ENCODE measurements around the gene SMCHD1. TPM values are rescaled to one million over a fixed set of nuclear protein-coding genes. Genes with fewer than 3 reads are reported as not detected.

The SMCHD1 gene
- total RNA-seq, 1 experiment from 2014 or later, result 57.4 TPM

GRCh38 chr18:2853173-2853925 lies 197.8 kb downstream of the SMCHD1 start:
- no peaks in the 10 kb centered on the region; the same call in 1 of the 2 replicates for H3K36me3 ChIP-seq (ENCODE audit: control insufficient read depth, insufficient read depth, low read length)
- H3K4me1 ChIP-seq, result peaks cover 67% of the 10 kb centered on the region
- no peak overlapping the region for H3K4me3 ChIP-seq (ENCODE audit: low read depth, low read length)
- TF ChIP-seq, protein P1, sequence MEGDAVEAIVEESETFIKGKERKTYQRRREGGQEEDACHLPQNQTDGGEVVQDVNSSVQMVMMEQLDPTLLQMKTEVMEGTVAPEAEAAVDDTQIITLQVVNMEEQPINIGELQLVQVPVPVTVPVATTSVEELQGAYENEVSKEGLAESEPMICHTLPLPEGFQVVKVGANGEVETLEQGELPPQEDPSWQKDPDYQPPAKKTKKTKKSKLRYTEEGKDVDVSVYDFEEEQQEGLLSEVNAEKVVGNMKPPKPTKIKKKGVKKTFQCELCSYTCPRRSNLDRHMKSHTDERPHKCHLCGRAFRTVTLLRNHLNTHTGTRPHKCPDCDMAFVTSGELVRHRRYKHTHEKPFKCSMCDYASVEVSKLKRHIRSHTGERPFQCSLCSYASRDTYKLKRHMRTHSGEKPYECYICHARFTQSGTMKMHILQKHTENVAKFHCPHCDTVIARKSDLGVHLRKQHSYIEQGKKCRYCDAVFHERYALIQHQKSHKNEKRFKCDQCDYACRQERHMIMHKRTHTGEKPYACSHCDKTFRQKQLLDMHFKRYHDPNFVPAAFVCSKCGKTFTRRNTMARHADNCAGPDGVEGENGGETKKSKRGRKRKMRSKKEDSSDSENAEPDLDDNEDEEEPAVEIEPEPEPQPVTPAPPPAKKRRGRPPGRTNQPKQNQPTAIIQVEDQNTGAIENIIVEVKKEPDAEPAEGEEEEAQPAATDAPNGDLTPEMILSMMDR (IDR thresholded peaks at IDR 0.05; ENCODE audit: insufficient read depth in 1 of 2, low read depth in 1 of 2, low read length in 1 of 2, severe bottlenecking in 1 of 2, unreplicated experiment in 1 of 2), result no peak
- peak overlapping the region; percentile 59 for H3K4me3 Mint-ChIP-seq (ENCODE audit: unreplicated experiment)
- TSS peak; percentile 36 for BruUV-seq (replicated peaks)
- peaks cover 37% of the 10 kb centered on the region for H3K36me3 Mint-ChIP-seq (ENCODE audit: insufficient read depth, unreplicated experiment)
- H3K9me3 Mint-ChIP-seq (ENCODE audit: unreplicated experiment), result no peaks in the 10 kb centered on the region
- H3K27me3 Mint-ChIP-seq (ENCODE audit: insufficient read depth, unreplicated experiment), result no peaks in the 10 kb centered on the region
- ChIA-PET CTCF (interaction anchor here (0.6 to 1.0 kb wide), 3 partner anchors 42 to 393 kb away, joined by 3 to 5 read pairs (median 3); no protein-coding TSS in a partner anchor), POLR2A (interaction anchor here (0.6 to 0.7 kb wide), 14 partner anchors 10 to 561 kb away, joined by 3 to 12 read pairs (median 4); no protein-coding TSS in a partner anchor)
- no peak for DNase-seq
- H3K9me3 ChIP-seq, result no peaks in the 10 kb centered on the region
- no peaks in the 10 kb centered on the region for H3K27me3 ChIP-seq (replicated peaks; ENCODE audit: control insufficient read depth, insufficient read depth, low read length)
- peaks cover 60% of the 10 kb centered on the region for H3K4me1 Mint-ChIP-seq (ENCODE audit: low read depth, unreplicated experiment)
- intact Hi-C loops (cut with micrococcal nuclease; ENCODE audit: unreplicated experiment), result loop anchor here (10.0 kb wide), 1 partner anchor 601 kb away; the partner anchor contains the start of gene TGIF1
- peak overlapping the region; percentile 94 for H3K27ac Mint-ChIP-seq (ENCODE audit: unreplicated experiment)

GRCh38 chr18:2853926-2854664 lies 198.6 kb downstream of the SMCHD1 start:
- no peak overlapping the region for H3K4me3 ChIP-seq (ENCODE audit: low read depth, low read length)
- peaks cover 63% of the 10 kb centered on the region for H3K4me1 ChIP-seq
- peak; percentile 83 to 91 for DNase-seq
- TF ChIP-seq, protein P1 (IDR thresholded peaks at IDR 0.05; ENCODE audit: insufficient read depth in 1 of 2, low read depth in 1 of 2, low read length in 1 of 2, severe bottlenecking in 1 of 2, unreplicated experiment in 1 of 2), result no peak
- Mint-ChIP-seq H3K27me3 (ENCODE audit: insufficient read depth, unreplicated experiment) (no peaks in the 10 kb centered on the region), H3K9me3 (ENCODE audit: unreplicated experiment) (no peaks in the 10 kb centered on the region), H3K4me3 (ENCODE audit: unreplicated experiment) (peak overlapping the region; percentile 59), H3K4me1 (ENCODE audit: low read depth, unreplicated experiment) (peaks cover 62% of the 10 kb centered on the region), H3K27ac (ENCODE audit: unreplicated experiment) (peak overlapping the region; percentile 94), H3K36me3 (ENCODE audit: insufficient read depth, unreplicated experiment) (peaks cover 37% of the 10 kb centered on the region)
- POLR2A ChIA-PET, result interaction anchor here (0.6 to 1.0 kb wide), 15 partner anchors 10 to 561 kb away, joined by 3 to 12 read pairs (median 4); no protein-coding TSS in a partner anchor
- CTCF ChIA-PET, result interaction anchor here (0.6 to 1.0 kb wide), 3 partner anchors 42 to 392 kb away, joined by 3 to 5 read pairs (median 3); no protein-coding TSS in a partner anchor
- no peaks in the 10 kb centered on the region for H3K27me3 ChIP-seq (replicated peaks; ENCODE audit: control insufficient read depth, insufficient read depth, low read length)
- no TSS peak for BruUV-seq (replicated peaks)
- intact Hi-C loops (cut with micrococcal nuclease; ENCODE audit: unreplicated experiment), result loop anchor here (1.0 to 10.0 kb wide), 4 partner anchors 28 to 601 kb away; partner anchors contain the start of gene TGIF1
- no peaks in the 10 kb centered on the region; the same call in 1 of the 2 replicates for H3K36me3 ChIP-seq (ENCODE audit: control insufficient read depth, insufficient read depth, low read length)
- H3K9me3 ChIP-seq, result no peaks in the 10 kb centered on the region

Other genes with a start within 250 kb of the SMCHD1 start
- gene METTL4, start 84.2 kb upstream of the SMCHD1 start, total RNA-seq (2022), result 15.0 and 20.1 TPM in 2 replicates
- 51.7 and 52.6 TPM in 2 replicates for gene NDC80, start 84.2 kb upstream of the SMCHD1 start, total RNA-seq (2022)
- 41.6 and 53.4 TPM in 2 replicates for gene EMILIN2, start 191.3 kb downstream of the SMCHD1 start, total RNA-seq (2022)

Measured in Caco-2 (cell line).